Stimulated activated CD4-positive, alpha-beta T cell treated with anti-CD3 and anti-CD28 coated beads, Interleukin-4, amount 100 ng/mL, for 24 hours (primary cell): ENCODE measurements around the gene CDX1.

Experiments
- DNase-seq: peaks from one replicate; pipeline ENCODE4 v3.0.0-alpha.2; 2020

The CDX1 gene

DNA sequence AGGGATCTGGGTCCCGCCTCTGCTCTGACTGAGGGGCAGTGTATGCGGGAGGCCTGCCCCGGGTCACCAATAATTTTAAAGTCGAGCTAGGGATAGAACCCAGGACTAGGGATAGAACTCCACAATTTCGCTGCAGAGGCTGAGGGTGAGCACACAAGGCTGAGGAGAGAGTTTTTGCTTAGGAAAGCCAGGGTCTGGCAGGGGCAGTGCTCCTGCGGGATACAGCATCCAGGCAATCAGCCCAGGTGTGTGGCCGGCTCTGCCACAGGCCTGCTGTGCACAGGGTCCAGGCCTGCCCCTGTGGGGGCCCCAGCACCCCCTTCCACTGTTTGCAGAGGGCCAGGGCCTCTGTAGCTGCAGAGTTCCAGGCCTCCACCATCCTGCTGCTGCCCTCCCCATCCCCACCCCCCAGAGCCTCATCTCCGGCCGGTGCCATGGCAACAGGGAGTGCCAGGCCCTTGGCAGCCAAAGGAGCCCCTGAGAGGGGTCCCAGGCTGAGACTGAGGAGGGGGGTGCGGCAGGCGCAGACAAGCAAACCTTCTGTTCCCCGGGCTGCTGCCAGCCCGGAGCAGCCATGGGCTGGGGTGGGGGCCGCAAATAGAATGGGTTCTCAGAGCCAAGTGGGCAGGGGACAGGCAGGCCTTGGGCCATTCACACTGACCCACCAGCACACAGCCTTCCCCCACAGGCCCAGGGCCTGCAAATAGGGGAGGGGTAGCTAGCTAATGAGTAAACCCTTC lies 19.5 kb upstream of the CDX1 start:
- DNase-seq, result no peak

DNA sequence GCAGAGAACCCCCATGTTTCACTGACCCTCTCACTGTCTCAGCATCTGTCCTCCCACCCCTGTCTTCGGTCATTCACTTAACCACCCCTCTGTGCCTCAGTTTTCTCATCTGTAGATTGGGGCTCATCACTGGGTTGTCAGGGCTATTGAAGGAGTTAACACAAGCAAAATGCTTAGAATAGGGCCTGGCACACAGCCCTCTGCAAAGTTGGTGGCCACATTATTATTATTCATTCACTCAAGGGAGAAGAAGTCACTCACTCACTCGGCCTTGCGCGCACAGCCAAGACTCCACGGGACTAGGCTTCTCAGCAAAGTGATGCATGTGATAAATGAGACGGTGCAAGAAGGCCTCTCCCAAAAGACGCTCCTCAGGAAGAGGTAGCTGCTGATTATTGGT lies 18.9 kb upstream of the CDX1 start:
- DNase-seq, result no peak

DNA sequence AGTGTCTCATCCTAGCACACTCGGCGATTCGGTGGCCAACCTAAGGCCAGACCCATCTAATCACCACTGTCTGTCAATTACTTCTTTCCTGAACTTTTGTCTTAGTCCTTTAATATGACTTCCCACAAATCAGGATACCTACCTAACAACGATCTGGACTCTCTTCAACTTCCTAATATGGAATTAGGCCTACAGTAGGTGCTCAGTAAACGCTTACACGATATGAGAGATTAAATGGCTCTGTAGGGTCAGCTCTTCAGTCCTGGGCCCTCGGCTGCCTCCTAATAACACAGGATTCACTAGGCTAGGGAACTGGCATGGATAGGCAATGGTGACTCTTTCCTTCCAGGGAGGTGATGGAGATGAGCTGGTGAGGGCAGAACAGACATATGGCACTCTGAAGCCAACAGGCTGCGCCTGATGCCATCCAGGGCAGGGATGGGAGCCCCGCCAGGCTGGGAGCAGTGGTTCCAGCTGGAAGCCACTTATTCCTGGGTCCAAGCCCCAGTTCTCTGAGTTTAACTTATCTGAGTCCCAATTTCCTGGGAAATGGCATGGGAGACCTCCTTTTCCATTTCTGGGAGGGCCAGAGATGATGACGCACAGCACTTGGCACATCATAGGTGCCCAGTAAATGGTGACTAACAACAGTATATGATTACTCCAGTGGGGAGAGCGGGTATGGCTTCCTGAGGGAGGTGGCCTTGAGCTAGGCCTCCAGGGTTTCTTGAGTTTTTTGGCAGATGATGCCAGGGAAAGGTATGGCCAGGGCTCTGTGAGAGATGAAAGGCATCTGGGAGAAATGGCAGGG lies 18.3 kb upstream of the CDX1 start:
- DNase-seq, result no peak

DNA sequence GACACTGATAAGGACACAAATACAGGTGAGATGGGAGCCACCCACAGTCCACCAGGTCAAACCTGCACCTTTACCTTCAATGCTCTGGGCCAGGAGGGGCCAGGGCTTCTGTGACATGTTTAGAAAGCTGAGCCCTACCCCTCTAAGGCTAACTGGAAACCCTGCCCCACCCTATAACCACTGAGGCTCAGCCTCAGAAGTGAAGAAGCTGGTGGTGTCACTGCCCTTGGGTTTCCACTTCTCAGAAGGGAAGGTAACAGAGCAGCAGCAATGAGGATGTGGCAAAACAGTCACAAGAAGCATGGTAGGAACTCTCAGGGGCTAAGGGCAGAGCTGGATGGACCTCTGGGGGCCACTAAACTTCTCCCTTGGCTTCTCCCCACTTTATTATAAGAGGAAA lies 17.0 kb upstream of the CDX1 start:
- no peak for DNase-seq

DNA sequence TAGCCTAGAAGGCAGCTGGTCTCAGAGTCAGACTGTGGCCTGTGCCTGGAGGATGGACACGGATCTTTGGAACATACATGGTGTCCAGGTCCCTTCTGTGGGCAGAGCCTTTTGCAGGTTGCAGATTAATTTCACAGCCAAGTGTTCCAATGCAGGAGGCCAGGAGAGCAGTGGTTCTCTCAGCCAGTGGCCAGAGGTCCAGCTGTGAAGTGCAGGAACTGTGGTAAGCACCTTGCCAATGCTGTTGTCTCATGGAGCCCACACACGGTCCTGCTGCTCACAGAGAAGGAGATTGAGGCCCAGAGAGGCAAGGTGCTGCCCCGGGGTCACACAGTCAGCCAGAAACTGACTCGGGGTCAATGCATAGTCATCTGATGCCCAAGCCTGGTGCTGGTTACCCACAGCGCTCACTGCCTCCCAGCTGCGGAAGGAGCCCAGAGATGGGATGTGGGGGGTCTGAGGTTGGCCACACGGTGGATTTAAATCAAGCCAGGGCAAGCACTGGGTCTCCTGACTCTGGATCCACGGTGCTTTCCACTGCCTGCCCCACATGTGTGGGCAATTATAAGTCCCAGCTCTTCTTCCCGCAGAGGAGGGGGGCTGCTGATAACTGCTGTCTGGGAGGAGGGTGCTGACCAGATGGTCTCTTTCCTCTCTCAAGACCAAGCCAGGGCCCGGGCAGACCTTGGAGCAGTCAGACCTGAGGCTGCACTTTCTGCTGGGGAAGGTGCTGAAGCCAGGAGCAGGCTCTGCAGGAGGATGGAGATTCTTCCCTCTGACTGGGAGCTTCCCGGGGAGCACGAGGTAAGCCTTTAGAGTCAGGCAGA lies 13.7 kb upstream of the CDX1 start:
- DNase-seq, result no peak

DNA sequence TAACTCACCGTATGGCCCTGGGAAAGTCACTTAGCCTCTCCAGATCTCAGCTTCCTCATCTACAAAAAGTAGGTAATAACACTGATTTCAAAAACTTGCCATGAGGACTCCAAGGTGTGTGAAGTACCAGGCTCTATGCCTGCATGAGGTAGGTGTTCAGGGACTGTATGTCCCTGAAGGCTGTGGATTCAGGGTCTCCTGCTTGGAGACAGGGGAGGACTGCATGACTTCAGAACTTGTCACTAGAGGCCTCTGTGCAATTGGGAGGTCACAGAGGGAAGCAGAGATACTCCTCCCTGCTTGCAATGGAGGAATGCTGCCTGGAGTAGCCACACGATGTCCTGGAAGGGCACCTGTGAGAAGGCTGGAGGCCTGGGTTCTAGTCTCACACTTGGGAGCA lies 13.1 kb upstream of the CDX1 start:
- DNase-seq, result no peak

DNA sequence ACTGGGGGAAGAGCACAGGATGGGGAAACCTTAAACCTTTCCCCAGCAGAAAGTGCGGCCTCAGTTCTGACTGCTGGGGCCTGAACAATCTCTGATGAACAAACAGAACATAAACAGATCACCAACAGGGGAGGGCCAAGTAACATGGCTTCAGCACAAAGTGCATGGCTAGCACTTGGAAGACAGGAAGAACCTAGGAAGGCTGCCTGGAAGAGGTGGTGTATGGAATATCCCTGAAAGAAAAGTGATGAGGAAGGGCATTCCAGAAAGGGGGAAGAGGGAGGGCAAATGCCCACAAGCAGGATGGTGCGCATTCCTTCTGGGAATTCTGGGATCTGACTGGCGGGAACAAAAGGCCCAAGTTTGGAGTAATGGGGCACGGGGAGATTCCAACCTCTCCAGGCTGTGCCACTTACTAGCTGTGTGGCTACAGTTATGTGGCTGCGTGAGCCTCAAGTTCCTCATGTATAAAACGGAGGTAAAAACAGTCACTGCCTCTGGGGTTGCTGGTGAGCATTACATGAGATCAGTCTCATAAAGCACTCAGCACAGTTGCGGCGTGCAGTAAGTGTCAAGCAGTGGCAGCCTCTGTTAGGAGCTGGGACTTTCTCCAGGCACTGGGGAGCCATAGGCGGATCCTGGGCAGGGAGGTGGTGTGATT lies 12.5 kb upstream of the CDX1 start:
- DNase-seq, result no peak

DNA sequence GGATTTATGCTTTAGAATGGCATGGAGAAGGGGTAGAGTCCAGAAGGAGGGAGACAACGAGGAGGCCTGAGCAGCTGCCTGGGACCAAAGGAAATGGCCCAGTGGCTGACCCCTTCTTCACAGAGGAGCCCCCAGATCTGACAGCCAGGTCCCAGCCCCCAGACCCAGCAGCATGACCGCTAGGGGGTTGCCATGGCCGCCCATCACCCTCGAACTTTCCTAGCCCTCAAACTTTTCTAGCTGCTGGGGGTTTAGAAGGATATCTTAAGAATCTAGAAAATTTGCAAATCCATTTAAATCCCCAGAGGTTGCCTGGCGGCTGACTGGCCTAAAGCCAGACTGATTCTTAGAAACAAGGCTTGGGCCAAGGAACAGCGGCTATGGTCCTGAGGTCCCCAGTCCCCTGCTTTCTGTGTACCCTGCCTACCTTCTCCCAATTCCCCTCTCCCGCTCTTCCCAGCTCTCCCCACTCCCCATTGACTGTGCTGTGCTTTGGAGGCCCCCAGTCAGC lies 11.9 kb upstream of the CDX1 start:
- DNase-seq, result no peak

DNA sequence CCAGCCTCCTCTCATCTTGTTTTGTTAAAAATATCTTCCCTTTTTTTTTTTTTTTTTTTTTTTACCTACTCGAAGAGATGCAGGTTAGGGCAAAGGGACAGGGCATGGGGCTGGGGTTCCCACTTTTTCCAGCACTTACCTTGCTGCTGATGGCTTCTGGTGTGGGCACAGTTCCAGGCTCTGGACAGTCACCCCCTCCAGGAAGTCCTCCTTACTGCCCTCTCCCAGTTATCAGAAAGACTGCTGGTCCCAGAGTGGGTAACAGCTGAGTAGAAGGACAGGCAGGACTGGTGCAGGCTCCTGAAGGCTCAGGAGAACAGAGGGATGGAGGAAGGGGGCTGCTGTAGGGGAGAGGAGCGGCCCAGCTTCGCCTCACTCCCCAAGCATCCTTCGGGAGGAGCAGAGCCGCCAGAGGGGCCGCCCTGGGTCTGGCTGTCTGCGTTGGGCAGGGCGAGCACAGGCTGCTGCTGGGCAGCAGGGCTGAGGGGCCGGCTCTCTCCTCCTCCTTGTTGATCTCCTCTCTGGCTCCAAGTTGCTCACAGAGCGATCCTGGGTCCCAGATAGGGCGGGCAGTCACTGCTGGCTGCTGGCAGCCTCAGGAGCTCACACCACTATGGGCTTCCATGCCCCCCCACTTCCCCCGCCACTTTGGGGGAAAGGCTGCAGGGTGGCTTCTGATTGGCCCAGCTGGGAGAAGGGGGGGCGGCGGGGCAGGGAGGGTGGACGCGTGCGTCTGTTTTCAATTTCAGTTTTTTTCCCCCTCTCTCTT lies 11.1 kb upstream of the CDX1 start, which contains the start of gene PDGFRB:
Gene PDGFRB (minus strand): TSS at position 588 of the 769 bp plus-strand sequence. CDS start 18,798 bp downstream, outside the sequence.
- peak; percentile 19 for DNase-seq

DNA sequence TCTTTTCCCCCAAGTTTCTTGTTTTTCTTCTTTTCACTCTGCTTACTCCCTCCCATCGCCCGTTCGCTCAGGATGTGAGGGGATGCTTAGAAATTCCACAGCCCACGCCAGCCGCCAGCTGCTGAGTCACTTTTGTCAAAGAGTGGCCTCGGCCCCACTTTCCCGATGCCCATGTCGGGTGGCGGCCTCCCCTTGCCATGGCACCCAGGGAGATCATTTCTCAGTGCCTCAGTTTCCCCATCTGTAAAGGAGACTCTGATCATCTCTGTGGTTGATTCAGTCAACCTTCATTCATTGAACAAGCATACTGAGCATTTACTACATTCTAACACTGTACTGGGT lies 10.6 kb upstream of the CDX1 start:
- no peak for DNase-seq

DNA sequence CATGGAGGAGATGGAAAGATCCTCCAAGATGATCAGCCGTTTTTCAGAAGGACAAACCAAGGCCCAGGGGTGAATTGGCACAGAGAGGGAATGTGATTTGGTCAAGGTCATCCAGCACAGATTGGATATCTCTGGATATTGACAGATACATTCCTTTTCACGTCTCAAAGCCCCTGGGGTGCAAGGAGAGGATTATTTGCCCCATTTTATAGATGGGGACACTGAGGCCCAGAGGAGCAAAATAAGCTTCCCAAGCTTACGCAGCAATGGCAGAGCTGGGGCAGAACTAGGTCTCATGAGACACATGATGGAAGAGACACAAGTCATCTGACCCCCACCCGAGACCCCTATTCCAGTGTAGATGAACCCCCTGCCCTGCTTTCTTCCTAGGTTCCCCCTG lies 10.0 kb upstream of the CDX1 start:
- DNase-seq, result no peak

DNA sequence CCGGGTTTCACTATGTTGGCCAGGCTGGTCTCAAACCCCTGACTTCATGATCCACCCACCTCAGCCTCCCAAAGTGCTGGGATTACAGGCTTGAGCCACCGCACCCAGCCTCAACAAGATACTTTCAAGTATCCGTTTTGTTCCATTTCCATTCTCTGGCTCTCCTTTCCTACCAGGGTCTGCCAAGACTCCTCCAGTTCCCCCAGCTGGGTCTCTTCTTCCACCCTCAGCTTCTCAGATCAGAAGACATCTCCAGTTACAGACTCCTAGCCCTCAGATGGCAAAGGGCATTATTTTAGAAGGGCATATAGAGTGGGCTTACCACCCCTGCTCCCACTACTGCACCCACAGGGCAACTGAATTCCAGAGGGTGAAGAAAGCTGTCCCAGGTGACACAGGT lies 9.4 kb upstream of the CDX1 start:
- DNase-seq, result no peak

DNA sequence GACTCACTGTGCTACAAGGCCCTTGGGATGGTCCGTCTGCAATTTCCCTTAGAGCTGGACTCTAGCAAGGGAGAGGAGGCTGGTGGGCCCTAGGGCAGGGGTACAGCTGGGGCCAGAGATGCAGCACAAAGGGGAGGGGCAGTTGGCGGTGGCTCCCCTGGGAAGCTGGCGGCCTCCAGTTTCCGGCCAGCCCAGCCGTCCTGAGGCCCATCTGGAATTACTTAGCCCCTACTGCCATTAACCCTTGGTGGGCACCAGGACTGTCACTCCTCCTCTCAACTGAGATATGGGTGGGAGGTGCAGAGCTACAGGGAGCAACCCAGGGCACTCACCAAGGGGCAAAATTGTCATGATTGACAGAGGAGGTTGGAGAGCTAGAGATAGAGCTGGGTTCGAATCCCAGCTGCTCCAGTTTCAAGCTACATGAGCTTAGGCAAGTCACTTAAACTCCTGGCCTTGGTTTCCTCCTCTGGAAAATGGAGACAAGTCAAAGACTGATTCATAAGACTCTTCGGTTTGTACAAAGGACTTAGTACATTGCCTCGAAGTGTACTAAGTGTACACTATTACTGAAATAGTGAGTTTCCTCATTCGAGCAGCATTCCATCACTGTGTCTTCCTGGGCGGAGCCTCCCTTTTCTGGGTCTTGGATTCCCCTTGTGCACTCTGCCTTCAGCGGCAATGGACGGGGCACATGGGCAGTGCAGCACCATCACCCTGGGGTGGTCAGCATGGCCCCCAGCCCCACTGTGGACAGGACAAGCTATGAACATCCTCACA lies 8.2 kb upstream of the CDX1 start:
- no peak for DNase-seq

DNA sequence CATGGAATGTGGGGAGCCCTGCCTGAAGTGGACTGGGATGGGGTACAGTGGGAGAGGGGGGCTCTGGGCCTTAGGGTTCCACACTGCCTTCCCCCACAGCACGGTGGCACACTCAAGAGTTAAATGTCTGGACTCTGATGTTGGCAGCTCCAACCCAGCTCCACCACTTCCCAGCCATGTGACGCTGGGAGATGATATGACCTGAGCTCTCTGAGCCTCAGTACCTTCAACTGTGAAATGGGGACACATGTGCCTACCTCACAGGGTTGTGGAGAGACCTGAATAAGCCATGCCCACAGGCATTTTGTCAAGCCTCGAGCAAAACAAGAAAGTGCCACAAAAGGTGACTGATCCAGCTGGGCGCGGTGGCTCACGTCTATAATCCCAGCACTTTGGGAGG lies 7.5 kb upstream of the CDX1 start:
- no peak for DNase-seq

DNA sequence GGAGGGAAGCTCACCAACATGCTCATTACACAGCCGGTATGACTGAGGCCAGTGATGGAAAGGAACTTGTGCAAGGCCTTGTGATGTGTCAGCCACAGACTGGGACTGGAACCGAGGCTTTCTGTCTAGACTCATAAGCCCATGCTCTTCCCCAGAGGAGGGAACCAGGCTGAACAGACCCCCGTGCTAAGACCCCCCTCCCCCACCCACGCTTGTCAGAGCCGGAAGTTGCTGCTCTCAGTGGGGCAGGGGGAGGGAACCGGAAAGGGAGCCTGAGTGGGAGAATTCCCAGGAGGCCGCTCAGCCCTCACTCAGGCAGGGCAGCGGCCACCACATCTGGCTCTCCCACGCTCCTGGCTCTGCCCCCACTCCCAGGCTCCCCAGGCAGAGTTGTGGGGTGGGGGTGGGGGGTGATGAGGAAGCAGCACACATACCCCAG lies 6.8 kb upstream of the CDX1 start:
- no peak for DNase-seq

DNA sequence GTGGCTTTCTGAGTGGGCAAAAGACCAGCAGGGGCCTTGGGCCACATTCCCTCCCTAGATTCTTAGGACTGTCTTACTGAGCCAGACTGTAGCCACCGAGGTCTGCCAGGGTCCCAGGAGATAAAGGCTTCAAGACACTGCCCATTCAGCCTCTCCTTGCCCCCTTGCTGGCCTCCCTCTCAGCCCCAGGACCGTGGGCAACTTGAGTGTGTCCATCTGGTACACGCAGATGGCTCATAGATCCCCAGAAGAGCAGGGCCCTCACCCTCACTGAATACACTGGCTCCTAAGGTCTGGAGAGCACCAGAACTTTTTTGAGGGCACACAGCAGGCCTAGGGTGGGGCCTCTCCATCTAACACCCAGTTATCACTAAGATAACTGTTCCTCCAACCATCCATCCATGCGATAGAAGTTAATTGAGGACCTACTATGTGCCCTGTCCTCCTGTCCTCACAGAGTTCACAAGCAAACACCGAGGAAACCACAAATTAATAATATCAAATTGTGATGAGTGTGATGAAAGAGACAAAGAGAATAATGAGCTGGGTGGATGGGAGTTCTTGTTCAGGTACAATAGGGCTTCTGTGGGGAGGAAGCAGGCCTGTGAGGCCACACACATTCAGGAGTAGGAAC lies 6.0 kb upstream of the CDX1 start:
- DNase-seq, result no peak

DNA sequence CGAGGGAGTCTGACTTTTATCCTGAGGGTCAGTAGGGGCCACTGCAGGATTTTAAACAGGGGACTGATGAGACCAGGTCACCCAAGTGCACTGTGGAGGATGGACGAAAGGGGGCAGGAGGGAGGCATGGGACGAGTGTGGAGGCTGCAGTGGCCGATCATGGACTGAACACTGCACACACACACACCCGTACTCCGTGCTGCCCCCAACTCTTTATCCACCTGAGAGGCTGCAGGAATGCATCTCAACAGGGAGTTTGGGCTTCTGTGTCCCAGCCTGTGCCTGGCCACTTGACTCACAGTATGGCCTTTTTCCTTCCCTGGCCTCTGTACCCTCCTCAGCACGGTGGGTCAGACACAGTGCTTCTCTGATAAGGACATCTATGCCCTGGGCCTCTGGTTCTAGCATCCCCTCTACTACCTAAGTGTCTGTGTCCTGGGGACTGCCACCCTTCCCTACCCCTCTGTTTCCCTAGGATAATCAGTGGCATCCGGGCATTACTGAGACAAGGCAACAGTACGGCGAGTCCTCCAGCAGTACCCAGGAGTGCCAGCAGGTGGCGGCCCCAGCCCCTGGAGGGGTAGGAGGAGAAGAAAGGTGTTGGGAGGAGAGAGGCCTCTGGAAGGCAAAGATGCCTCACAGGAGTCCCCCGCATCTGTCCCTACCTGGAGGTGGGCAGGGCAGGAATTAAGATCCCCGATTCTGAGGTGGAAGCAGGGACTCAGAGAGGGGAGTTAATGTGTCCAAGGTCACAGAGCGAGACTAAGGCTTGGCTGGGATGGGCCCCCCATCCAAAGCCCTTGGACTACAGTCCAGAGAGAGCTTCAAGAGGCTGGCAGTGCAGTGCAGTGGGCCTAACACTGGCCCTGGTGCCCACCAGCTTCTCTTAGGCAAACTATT lies 5.1 kb upstream of the CDX1 start:
- peak; percentile 77 for DNase-seq

DNA sequence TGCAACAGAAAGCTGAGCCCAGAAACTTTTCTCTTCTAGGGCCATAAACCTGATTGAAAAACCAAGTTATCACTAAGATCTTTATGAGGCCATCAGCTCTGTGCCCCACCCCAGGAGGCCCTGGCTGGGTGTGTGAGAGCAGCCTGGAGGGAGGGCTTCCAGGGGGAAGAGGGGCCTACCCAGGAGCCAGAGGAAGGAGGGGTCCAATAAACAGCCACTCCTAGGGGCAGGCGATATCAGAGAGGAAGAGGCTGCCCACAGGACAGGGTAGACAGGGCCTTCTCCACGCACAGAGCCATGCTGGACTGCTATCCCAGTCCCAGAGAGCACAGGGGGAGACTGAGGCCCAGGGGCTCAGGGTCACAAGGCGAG lies 4.5 kb upstream of the CDX1 start:
- no peak for DNase-seq

DNA sequence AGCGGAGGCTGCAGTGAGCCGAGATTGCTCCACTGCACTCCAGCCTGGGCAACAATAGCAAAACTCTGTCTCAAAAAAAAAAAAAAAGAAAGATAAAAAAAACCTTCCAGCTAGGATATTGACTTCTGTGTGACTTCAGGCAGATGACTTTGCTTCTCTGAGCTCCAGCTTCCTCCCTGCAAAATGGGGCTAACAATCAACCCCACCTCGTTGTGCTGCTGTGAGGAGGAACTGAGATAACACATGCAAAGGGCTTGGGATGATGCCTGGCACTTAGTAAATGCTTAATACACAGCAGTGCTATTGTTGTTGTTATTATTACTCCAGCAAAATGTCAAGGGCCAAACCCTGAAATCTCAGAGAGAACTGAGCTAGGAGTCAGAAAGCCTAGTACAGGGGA lies 3.5 kb upstream of the CDX1 start:
- DNase-seq, result no peak
